ENCODE measurements around the gene KIF3C. TPM values are rescaled to one million over a fixed set of nuclear protein-coding genes. Genes with fewer than 3 reads are reported as not detected.

The KIF3C gene
- total RNA-seq, 1 experiment from 2014 or later: 41.4 TPM

DNA sequence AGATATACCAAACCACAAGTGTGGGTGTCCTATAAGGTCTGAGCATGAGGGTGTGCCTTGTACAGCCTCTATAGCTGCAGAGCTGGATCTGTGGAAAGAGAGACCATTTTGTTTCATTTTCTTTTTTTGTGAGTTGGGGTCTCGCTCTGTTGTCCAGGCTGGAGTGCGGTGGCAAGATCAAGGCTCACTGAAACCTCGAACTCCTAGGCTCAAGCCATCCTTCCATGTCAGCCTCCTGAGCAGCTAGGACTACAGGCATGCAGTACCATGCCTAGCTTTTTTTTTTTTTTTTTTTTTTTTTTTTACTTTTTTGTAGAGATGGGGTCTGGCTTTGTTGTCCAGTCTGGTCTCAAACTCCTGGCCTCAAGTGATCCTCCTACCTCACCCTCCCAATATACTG, 10.7 kb downstream of the KIF3C start:
- Histone ChIP-seq H3K27me3 (ENCODE audit: insufficient read depth, low read length) (no peaks in the 10 kb centered on the region; the same call in 1 of the 2 replicates), H2BK120ac (ENCODE audit: low read depth, low read length, poor library complexity, severe bottlenecking) (no peak overlapping the region), H3K18ac (ENCODE audit: insufficient read length, low read depth, low read length) (no peak overlapping the region), H2AFZ (ENCODE audit: low read length) (no peak overlapping the region), H2BK12ac (ENCODE audit: insufficient read length, low read depth, low read length) (no peak overlapping the region), H2BK15ac (ENCODE audit: low read depth, low read length) (no peak overlapping the region), H4K20me1 (ENCODE audit: control insufficient read depth, insufficient read depth, insufficient read length) (no peaks in the 10 kb centered on the region), H4K91ac (ENCODE audit: insufficient read length, low read depth, low read length) (no peak overlapping the region), H3K9me3 (ENCODE audit: control insufficient read depth, low read depth, low read length) (no peaks in the 10 kb centered on the region), H3K27ac (ENCODE audit: insufficient read length, low read depth, low read length) (no peak overlapping the region), H2BK5ac (ENCODE audit: insufficient read length, low read length) (no peak overlapping the region), H3K79me1 (ENCODE audit: insufficient read depth, low read depth, low read length, poor library complexity, severe bottlenecking) (peaks cover 6% of the 10 kb centered on the region), H3K79me2 (ENCODE audit: insufficient read depth, low read length) (no peaks in the 10 kb centered on the region), H3K23ac (ENCODE audit: insufficient read length, low read depth, low read length) (no peak overlapping the region), H3K4me1 (ENCODE audit: insufficient read depth, low read length) (no peaks in the 10 kb centered on the region), H3K23me2 (ENCODE audit: insufficient read length, low read depth, low read length, poor library complexity, severe bottlenecking) (no peaks in the 10 kb centered on the region), H3K14ac (ENCODE audit: insufficient read depth, low read length) (no peak overlapping the region), H4K8ac (replicated peaks; ENCODE audit: insufficient read length, low read depth, low read length) (no peak overlapping the region), H3K4ac (ENCODE audit: low read depth, low read length) (no peak overlapping the region), H2AK5ac (ENCODE audit: insufficient read length, low read length) (no peak overlapping the region), H3K4me2 (ENCODE audit: insufficient read depth, insufficient read length, low read length) (no peak overlapping the region), H3T11ph (ENCODE audit: low read length) (no peak overlapping the region), H4K5ac (ENCODE audit: insufficient read length, low read depth, low read length) (no peak overlapping the region), H3K56ac (ENCODE audit: insufficient read length, low read depth, low read length) (no peak overlapping the region), H3K9ac (ENCODE audit: extremely low read depth, insufficient read length, low read length) (no peak overlapping the region), H2BK20ac (ENCODE audit: low read depth, low read length, poor library complexity, severe bottlenecking) (no peak overlapping the region)
- DNase-seq: no peak
- TF ChIP-seq, protein P1, sequence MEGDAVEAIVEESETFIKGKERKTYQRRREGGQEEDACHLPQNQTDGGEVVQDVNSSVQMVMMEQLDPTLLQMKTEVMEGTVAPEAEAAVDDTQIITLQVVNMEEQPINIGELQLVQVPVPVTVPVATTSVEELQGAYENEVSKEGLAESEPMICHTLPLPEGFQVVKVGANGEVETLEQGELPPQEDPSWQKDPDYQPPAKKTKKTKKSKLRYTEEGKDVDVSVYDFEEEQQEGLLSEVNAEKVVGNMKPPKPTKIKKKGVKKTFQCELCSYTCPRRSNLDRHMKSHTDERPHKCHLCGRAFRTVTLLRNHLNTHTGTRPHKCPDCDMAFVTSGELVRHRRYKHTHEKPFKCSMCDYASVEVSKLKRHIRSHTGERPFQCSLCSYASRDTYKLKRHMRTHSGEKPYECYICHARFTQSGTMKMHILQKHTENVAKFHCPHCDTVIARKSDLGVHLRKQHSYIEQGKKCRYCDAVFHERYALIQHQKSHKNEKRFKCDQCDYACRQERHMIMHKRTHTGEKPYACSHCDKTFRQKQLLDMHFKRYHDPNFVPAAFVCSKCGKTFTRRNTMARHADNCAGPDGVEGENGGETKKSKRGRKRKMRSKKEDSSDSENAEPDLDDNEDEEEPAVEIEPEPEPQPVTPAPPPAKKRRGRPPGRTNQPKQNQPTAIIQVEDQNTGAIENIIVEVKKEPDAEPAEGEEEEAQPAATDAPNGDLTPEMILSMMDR (conservative IDR thresholded peaks at IDR 0.05): no peak
- Mint-ChIP-seq H3K4me3 (no peak overlapping the region), H3K27ac (no peak overlapping the region), H3K4me1 (no peaks in the 10 kb centered on the region), H3K36me3 (ENCODE audit: insufficient read depth in 1 of 3, low read depth in 3 of 3) (peaks cover 11 to 41% (median 32%) of the 10 kb centered on the region in 3 experiments; a peak in 6 of 7 replicates), H3K9me3 (no peaks in the 10 kb centered on the region), H3K27me3 (ENCODE audit: low read depth) (no peaks in the 10 kb centered on the region)
- WGBS (ENCODE audit: extremely low coverage, insufficient read length, low lambda C conversion rate): no CpG with 5 or more reads among the region's 3 CpGs
